ENCODE results near the gene NF2.

NF2 gene

GRCh38 chr22:29673361-29674066, 70.1 kb downstream of the NF2 start:
- Histone ChIP-seq H3K9me2 (replicated peaks; ENCODE audit: control insufficient read depth, low read length) (no peaks in the 10 kb centered on the region), H3K9me3 (ENCODE audit: control insufficient read depth, insufficient read depth, low read length) (no peaks in the 10 kb centered on the region), H3K27me3 (ENCODE audit: control insufficient read depth, low read length) (no peaks in the 10 kb centered on the region), H3K4me2 (ENCODE audit: low read length) (no peak overlapping the region), H3F3A (ENCODE audit: control insufficient read depth, insufficient read depth) (no peaks in the 10 kb centered on the region), H3K36me3 (ENCODE audit: control insufficient read depth, low read length) (peaks cover 70% of the 10 kb centered on the region), H3K4me1 (ENCODE audit: control insufficient read depth, low read length) (no peaks in the 10 kb centered on the region), H3K27ac (ENCODE audit: low read depth, low read length) (no peak overlapping the region), H3K79me2 (ENCODE audit: control insufficient read depth, low read length) (no peaks in the 10 kb centered on the region), H3K4me3 (ENCODE audit: low read length) (no peak overlapping the region), H4K20me1 (ENCODE audit: control insufficient read depth, insufficient read depth, low read depth, low read length) (no peaks in the 10 kb centered on the region)
- TF ChIP-seq CTCF (IDR thresholded peaks at IDR 0.05; ENCODE audit: low read depth, low read length, poor library complexity, severe bottlenecking) (no peak), EZH2phosphoT487 (IDR thresholded peaks at IDR 0.05; ENCODE audit: borderline replicate concordance, low read length) (no peak)

- no peak for TF ChIP-seq EZH2phosphoT487 (IDR thresholded peaks at IDR 0.05; ENCODE audit: borderline replicate concordance, low read length)
- no peak for TF ChIP-seq CTCF (IDR thresholded peaks at IDR 0.05; ENCODE audit: low read depth, low read length, poor library complexity, severe bottlenecking)
Measured at GRCh38 chr22:29674121-29674520, 70.7 kb downstream of the NF2 start.

GRCh38 chr22:29679316-29679715, 75.9 kb downstream of the NF2 start:
- Histone ChIP-seq H3K9me3 (ENCODE audit: control insufficient read depth, insufficient read depth, low read length) (no peaks in the 10 kb centered on the region), H3F3A (ENCODE audit: control insufficient read depth, insufficient read depth) (no peaks in the 10 kb centered on the region), H3K4me2 (ENCODE audit: low read length) (no peak overlapping the region), H3K4me3 (ENCODE audit: low read length) (no peak overlapping the region), H3K36me3 (ENCODE audit: control insufficient read depth, low read length) (peaks cover 80% of the 10 kb centered on the region), H3K9me2 (replicated peaks; ENCODE audit: control insufficient read depth, low read length) (no peaks in the 10 kb centered on the region), H4K20me1 (ENCODE audit: control insufficient read depth, insufficient read depth, low read depth, low read length) (no peaks in the 10 kb centered on the region), H3K27ac (ENCODE audit: low read depth, low read length) (no peak overlapping the region), H3K27me3 (ENCODE audit: control insufficient read depth, low read length) (no peaks in the 10 kb centered on the region), H3K4me1 (ENCODE audit: control insufficient read depth, low read length) (no peaks in the 10 kb centered on the region), H3K79me2 (ENCODE audit: control insufficient read depth, low read length) (no peaks in the 10 kb centered on the region)
- TF ChIP-seq CTCF (IDR thresholded peaks at IDR 0.05; ENCODE audit: low read depth, low read length, poor library complexity, severe bottlenecking) (no peak), EZH2phosphoT487 (IDR thresholded peaks at IDR 0.05; ENCODE audit: borderline replicate concordance, low read length) (no peak)

More at GRCh38 chr22:29674121-29674520, 70.7 kb downstream of the NF2 start:
- Histone ChIP-seq H3K4me1 (ENCODE audit: control insufficient read depth, low read length) (no peaks in the 10 kb centered on the region), H3K9me2 (replicated peaks; ENCODE audit: control insufficient read depth, low read length) (no peaks in the 10 kb centered on the region), H3K9me3 (ENCODE audit: control insufficient read depth, insufficient read depth, low read length) (no peaks in the 10 kb centered on the region), H3K4me3 (ENCODE audit: low read length) (no peak overlapping the region), H3K27me3 (ENCODE audit: control insufficient read depth, low read length) (no peaks in the 10 kb centered on the region), H4K20me1 (ENCODE audit: control insufficient read depth, insufficient read depth, low read depth, low read length) (no peaks in the 10 kb centered on the region), H3K79me2 (ENCODE audit: control insufficient read depth, low read length) (no peaks in the 10 kb centered on the region), H3K36me3 (ENCODE audit: control insufficient read depth, low read length) (peaks cover 71% of the 10 kb centered on the region), H3F3A (ENCODE audit: control insufficient read depth, insufficient read depth) (no peaks in the 10 kb centered on the region), H3K4me2 (ENCODE audit: low read length) (no peak overlapping the region), H3K27ac (ENCODE audit: low read depth, low read length) (no peak overlapping the region)
